ENCODE data around the gene RFPL4A.
"Not testable (repeated sequence)": the region's sequence is repeated elsewhere in the genome, so short reads cannot be mapped to it uniquely, and the experiment has no call there.

Gene RFPL4A

DNA sequence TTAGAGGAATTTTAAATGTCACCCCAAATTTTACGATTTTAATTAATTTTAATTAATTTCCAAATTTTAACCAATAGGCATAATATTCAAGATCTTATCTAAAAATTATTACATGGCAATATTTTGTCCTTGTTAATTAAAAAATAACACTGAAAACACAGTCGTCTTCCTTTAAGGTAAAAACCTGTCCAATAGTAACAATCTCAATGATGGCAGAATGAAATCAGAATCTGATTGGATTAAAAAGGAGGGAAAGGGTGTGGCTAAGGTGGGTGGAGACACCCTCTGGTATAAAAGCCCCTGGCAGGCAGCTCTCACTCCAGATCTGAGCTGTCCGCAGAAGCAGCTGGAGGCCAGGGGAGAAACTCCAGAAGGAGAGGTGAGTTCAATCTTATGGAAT lies at the start of gene RFPL4A:
TSS of gene RFPL4A (plus strand) at position 301 of the 400 bp plus-strand sequence. CDS start 2,704 bp downstream, outside the sequence.
- not testable (repeated sequence) for H3K27ac Mint-ChIP-seq; H3K4me1 Mint-ChIP-seq; H3K4me3 Mint-ChIP-seq; H3K36me3 Mint-ChIP-seq; DNase-seq (ENCODE audit: low spot score in 2 of 2); ATAC-seq (ENCODE audit: low read depth); H3K9me3 Mint-ChIP-seq
- peaks cover 10% of the 10 kb centered on the region for H3K27me3 Mint-ChIP-seq

DNA sequence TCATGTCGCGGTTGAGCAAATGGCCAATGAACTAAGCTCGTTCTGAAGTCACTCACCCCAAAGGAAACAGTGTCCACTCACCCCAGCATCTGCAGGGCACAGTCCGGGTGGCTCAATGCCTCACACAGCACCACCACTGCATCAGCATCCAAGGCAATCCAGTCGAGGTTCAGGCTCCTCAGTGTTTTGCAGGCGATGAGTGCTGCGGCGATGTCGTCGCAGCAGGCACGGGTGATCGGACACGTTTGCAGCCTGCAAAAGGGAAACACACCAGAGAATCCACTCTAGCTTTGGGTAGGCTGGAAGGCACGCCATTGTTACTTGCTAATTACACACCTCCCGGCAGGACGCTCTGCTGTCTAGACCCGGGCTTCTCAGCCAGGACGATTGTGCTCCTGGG lies 47.2 kb upstream of the RFPL4A start:
- Mint-ChIP-seq H3K27me3 (peaks cover 1% of the 10 kb centered on the region), H3K4me1 (peaks cover 9% of the 10 kb centered on the region), H3K4me3 (no peak overlapping the region), H3K36me3 (peaks cover 2% of the 10 kb centered on the region), H3K9me3 (peaks cover 3% of the 10 kb centered on the region), H3K27ac (no peak overlapping the region)
- ATAC-seq (ENCODE audit: low read depth) (no peak), DNase-seq (ENCODE audit: low spot score in 2 of 2) (no peak)

DNA sequence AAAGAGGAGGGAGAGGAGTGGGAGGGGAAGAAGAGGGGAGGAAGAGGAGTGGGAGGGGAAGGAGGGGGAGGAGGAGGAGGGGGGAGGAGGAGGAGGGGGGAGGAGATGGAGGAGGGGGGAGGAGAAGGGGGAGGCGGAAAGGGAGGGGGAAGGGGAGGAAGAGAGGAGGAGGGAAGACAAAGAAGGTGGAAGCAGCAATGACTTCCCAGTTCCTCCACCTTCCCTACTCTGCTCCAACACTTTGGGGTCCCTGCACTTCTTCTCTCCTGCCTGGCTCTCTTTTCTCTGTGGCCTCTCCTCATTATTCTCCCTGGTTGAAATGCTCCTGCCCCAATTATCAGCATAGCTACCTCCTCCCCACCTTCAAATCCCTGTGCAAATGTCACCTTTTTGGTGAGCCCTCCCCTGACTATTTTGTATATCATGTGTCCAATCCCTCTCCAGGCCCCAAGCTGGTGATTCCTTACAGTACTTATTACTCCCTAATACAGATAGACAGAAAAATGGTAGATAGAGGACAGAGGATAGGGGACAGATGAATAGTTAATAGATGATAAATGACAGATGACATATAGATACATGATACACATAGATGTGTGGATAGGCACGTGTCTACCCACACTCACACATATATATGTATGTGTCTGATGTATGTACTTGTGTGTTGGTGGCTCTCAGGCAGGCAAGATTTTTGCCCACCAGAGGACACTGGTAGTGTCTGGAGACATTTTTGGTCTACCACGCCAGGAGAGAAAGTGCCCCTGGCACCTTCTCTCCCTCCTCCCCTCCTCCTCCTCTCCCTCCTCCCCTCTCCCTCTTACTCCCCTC lies 45.9 kb upstream of the RFPL4A start:
- Mint-ChIP-seq H3K36me3 (peaks cover 2% of the 10 kb centered on the region), H3K4me3 (no peak overlapping the region), H3K4me1 (peaks cover 6% of the 10 kb centered on the region), H3K9me3 (peaks cover 3% of the 10 kb centered on the region), H3K27me3 (peaks cover 10% of the 10 kb centered on the region), H3K27ac (peak overlapping the region; percentile 82)
- ATAC-seq (ENCODE audit: low read depth) (no peak), DNase-seq (ENCODE audit: low spot score in 2 of 2) (no peak)

DNA sequence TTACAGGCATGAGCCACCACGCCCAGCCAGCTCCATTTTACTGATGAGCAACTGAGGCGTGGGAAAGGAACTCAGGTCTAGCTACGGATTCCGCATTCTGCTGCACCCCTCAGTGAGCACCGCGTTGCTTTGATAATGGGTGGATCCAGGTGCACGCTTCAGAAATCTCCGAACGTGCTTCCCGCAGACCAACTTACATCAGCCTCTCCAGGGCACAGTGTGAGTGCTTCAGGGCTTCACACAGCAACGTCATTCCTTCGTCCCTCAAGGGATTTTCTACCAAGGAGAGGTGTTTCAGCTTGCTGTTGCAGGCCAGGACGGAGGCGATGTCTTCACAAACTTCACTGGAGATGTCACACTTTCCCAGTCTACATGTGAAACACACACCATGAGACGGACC lies 42.4 kb upstream of the RFPL4A start:
- Mint-ChIP-seq H3K4me1 (peaks cover 6% of the 10 kb centered on the region), H3K9me3 (peaks cover 8% of the 10 kb centered on the region), H3K27me3 (peaks cover 23% of the 10 kb centered on the region), H3K27ac (no peak overlapping the region), H3K36me3 (peaks cover 2% of the 10 kb centered on the region), H3K4me3 (no peak overlapping the region)
- ATAC-seq (ENCODE audit: low read depth): no peak
- DNase-seq (ENCODE audit: low spot score in 2 of 2): no peak

DNA sequence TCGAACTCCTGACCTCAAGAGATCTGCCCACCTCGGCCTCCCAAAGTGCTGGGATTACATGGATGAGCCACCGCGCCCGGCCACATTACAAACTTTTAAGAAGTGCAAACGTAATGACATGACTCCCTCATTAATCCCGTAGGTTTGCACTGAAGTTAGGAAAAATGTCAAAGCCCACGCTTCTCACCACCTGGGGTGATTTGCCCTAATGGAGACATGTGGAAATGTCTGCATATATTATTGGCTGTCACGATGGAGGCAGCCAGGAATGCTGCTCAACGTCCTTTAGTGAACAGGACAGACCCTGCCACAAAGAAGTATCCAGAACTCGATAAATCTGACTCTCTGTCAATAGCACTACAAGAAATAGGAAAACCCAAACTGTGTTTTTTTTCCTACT lies 41.6 kb upstream of the RFPL4A start:
- H3K27me3 Mint-ChIP-seq: peaks cover 27% of the 10 kb centered on the region

DNA sequence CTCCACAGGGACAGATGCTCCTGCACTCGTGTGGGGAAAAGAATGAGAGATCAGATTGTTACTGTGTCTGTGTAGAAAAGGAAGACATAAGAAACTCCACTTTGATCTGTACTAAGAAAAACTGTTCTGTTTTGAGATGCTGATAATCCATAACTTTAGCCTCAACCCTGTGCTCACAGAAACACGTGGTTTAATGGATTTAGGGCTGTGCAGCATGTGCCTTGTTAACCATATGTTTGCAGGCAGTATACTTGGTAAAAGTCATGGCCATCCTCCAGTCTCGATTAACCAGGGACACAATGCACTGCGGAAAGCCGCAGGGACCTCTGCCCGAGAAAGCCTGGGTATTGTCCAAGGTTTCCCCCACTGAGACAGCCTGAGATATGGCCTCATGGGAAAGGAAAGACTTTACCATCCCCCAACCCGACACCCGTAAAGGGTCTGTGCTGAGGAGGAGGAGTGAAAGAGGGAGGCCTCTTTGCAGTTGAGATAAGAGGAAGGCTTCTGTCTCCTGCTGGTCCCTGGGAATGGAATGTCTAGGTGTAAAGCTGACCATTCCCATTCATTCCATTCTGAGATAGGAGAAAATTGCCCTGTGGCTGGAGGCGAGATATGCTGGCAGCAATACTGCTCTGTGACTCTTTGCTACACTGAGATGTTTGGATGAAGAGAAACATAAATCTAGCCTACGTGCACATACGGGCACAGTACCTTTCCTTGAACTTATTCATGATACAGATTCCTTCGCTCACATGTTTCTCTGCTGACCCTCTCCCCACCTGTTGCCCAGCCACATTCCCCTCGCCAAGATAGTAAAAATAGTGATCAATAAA lies 40.8 kb upstream of the RFPL4A start:
- DNase-seq (ENCODE audit: low spot score in 2 of 2); H3K36me3 Mint-ChIP-seq; H3K27ac Mint-ChIP-seq; ATAC-seq (ENCODE audit: low read depth); H3K9me3 Mint-ChIP-seq; H3K4me3 Mint-ChIP-seq; H3K4me1 Mint-ChIP-seq: not testable (repeated sequence)
- H3K27me3 Mint-ChIP-seq: peaks cover 29% of the 10 kb centered on the region

More for the DNA sequence above, 41.6 kb upstream of the RFPL4A start:
- Mint-ChIP-seq H3K9me3 (peaks cover 11% of the 10 kb centered on the region), H3K27ac (no peak overlapping the region), H3K4me1 (peaks cover 6% of the 10 kb centered on the region), H3K4me3 (no peak overlapping the region), H3K36me3 (peaks cover 2% of the 10 kb centered on the region)
- no peak for ATAC-seq (ENCODE audit: low read depth)
- DNase-seq (ENCODE audit: low spot score in 2 of 2): no peak

DNA sequence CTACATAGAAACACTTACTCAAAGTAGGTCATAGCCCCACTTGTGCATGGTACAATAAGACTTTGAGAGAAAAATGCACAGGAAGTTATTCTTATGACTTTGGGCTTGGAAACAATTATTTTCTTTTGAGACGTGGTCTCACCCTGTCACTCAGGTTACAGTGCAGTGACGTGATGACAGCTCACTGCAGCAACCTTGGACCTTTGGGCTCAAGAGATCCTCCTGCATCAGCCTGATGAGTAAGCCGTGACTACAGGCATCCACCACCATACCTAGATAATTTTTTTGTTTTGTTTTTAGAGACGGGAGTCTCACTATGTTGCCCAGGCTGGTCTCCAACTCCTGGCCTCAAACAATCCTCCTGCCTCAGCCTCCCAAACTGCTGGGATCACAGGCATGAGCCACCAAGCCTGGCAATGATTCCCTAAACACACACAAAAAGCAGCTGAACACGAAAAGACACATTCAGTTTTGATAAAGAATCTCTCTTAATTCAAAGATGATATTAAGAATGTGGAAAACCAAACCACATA lies 38.6 kb upstream of the RFPL4A start:
- H3K4me3 Mint-ChIP-seq: no peak overlapping the region
- no peak overlapping the region for H3K27ac Mint-ChIP-seq
- H3K36me3 Mint-ChIP-seq: no peaks in the 10 kb centered on the region
- no peak for ATAC-seq (ENCODE audit: low read depth)
- peaks cover 29% of the 10 kb centered on the region for H3K27me3 Mint-ChIP-seq
- no peaks in the 10 kb centered on the region for H3K4me1 Mint-ChIP-seq
- H3K9me3 Mint-ChIP-seq: peaks cover 8% of the 10 kb centered on the region
- DNase-seq (ENCODE audit: low spot score in 2 of 2): no peak

DNA sequence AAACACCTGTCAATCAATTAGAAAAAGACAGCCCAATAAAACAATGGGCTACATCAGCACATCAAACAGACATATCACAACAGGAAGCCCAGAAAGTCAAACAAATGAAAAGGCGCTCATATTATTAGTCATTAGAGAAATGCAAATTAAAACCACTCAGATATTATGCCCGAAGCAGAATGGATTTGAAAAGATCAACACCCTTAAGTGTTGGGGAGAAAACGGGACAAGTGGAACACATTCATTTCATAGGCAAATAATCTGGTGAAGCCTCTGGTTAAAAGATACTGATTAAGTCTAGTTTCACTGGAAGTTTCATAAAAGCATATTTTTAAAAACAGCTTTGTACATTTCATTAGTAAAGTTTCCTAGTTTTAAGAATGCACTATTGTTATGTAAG lies 38.1 kb upstream of the RFPL4A start:
- DNase-seq (ENCODE audit: low spot score in 2 of 2): no peak
- no peaks in the 10 kb centered on the region for H3K36me3 Mint-ChIP-seq
- no peak overlapping the region for H3K27ac Mint-ChIP-seq
- peaks cover 8% of the 10 kb centered on the region for H3K9me3 Mint-ChIP-seq
- ATAC-seq (ENCODE audit: low read depth): no peak
- H3K27me3 Mint-ChIP-seq: peaks cover 32% of the 10 kb centered on the region
- H3K4me1 Mint-ChIP-seq: no peaks in the 10 kb centered on the region
- no peak overlapping the region for H3K4me3 Mint-ChIP-seq

DNA sequence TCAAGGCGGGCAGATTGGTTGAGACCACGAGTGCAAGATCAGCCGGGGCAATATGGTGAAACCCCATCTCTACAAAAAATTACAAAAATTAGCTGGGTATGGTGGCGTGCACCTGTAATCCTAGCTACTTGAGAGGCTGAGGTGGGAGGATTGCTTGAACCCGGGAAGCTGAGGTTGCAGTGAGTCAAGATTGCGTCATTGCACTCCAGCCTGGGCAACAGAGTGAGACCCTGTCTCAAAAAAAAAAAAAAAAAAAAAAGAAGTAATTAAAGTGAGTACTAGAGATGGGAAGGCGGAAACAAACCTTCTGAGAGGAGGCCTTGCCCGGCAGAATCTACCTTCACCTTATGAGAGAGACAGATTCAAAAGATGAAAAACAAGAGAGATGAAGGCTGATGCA lies 35.4 kb upstream of the RFPL4A start:
- Mint-ChIP-seq H3K36me3 (no peaks in the 10 kb centered on the region), H3K27me3 (peaks cover 22% of the 10 kb centered on the region), H3K27ac (no peak overlapping the region), H3K9me3 (peaks cover 8% of the 10 kb centered on the region), H3K4me1 (no peaks in the 10 kb centered on the region), H3K4me3 (no peak overlapping the region)
- no peak for ATAC-seq (ENCODE audit: low read depth)
- DNase-seq (ENCODE audit: low spot score in 2 of 2): no peak

DNA sequence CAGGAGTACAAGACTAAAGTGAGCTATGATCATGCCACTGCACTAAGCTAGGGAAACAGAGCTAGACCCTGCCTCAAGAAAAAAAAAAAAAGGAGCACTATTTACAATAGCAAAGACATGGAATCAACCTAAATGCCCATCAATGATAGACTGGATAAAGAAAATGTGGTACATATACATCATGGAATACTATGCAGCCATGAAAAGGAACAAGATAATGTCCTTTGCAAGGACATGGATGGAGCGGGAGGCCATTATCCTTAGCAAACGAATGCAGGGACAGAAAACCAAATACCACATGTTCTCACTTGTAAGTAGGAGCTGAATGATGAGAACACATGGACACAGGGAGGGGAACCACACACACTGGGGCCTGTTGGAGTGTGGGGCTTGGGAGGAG lies 28.5 kb upstream of the RFPL4A start:
- not testable (repeated sequence) for H3K27ac Mint-ChIP-seq

DNA sequence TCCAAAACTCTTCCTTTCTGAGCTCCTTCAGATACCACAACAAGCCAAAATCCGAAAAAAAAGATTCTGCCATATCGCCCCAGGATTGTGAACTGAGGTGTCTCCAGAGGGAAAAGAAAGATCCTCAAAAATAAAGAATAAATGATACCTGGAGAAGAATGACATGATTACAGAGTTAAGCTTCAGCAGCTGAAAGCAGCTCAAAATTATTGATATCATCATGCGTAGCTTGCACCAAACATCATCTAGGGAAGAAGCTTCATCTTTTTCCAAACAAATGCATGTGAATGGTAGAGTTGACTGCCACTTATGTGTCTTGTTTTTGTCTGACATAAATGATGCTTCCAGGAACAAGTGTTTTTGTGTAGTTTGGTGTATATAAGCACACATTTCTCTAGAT lies 20.6 kb upstream of the RFPL4A start, which contains the start of gene NLRP9:
TSS of gene NLRP9 (minus strand) at position 101 of the 400 bp plus-strand sequence. CDS start at position 73, 28 bp downstream.
- Mint-ChIP-seq H3K27me3 (peaks cover 12% of the 10 kb centered on the region), H3K4me1 (no peaks in the 10 kb centered on the region), H3K4me3 (no peak within 1 kb of the TSS), H3K9me3 (no peaks in the 10 kb centered on the region), H3K27ac (no peak within 1 kb of the TSS), H3K36me3 (no peaks in the 10 kb centered on the region)
- DNase-seq (ENCODE audit: low spot score in 2 of 2) (no peak), ATAC-seq (ENCODE audit: low read depth) (no peak)

More for the DNA sequence above, 28.5 kb upstream of the RFPL4A start:
- H3K4me3 Mint-ChIP-seq; H3K4me1 Mint-ChIP-seq; H3K36me3 Mint-ChIP-seq; DNase-seq (ENCODE audit: low spot score in 2 of 2); ATAC-seq (ENCODE audit: low read depth); H3K27me3 Mint-ChIP-seq; H3K9me3 Mint-ChIP-seq: not testable (repeated sequence)

DNA sequence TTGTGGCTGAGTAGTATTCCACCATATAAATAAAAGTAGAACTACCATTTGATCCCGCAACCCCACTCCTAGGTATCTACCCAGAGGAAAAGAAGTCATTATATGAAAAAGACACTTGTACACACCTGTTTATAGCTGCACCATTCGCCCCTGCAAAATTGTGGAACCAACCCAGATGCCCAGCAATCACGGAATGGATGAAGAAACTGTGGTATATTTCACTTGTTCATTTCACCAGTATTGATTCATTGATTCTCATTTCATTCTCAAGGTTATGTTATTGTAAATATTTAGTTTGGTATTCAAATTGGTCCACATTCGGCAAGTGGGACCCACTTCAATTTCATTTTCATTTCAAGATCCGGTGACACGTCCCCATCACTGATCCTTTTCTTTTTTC lies 8.2 kb upstream of the RFPL4A start:
- Mint-ChIP-seq H3K9me3 (no peaks in the 10 kb centered on the region), H3K4me3 (no peak overlapping the region), H3K27ac (no peak overlapping the region), H3K27me3 (peaks cover 5% of the 10 kb centered on the region), H3K36me3 (no peaks in the 10 kb centered on the region), H3K4me1 (no peaks in the 10 kb centered on the region)
- ATAC-seq (ENCODE audit: low read depth) (no peak), DNase-seq (ENCODE audit: low spot score in 2 of 2) (no peak)

DNA sequence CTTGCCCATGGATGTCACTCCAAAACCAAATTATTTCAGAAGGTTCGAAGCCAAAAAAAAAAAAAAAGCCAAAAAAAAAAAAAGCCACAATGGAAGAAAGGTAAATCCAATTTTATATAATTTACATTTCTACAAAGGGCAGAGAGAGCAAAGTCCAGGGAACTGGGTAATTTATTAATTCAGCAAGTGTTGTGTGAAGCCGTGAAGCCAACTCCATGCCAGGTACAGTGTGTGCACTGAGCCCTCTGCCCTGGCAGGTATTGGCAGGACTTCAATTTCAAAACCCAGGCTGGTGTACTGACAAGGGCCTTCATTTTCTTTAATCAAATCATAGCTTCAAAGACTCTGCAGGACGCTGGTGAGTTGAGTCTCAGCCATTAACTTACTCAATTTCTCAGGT lies 5.5 kb upstream of the RFPL4A start:
- no peak for ATAC-seq (ENCODE audit: low read depth)
- Mint-ChIP-seq H3K9me3 (no peaks in the 10 kb centered on the region), H3K4me3 (no peak overlapping the region), H3K27ac (no peak overlapping the region), H3K27me3 (peaks cover 10% of the 10 kb centered on the region), H3K4me1 (no peaks in the 10 kb centered on the region), H3K36me3 (no peaks in the 10 kb centered on the region)
- no peak for DNase-seq (ENCODE audit: low spot score in 2 of 2)

DNA sequence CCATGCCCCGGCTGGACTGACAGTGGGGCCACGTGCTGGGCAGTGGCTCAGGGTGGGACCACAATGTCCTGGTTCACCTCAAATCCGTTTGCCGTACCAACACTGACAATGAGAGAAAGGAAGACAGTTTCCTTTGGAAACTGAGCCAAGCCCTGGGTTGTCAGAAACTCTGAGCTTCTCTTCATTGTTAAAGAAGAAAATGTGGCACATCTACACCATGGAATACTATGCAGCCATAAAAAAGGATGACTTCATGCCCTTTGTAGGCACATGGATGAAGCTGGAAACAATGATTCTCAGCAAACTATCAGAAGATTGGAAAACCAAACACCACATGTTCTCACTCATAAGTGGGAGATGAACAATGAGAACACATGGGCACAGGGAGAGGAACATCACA lies 2.1 kb upstream of the RFPL4A start:
- peaks cover 13% of the 10 kb centered on the region for H3K27me3 Mint-ChIP-seq
- H3K27ac Mint-ChIP-seq; ATAC-seq (ENCODE audit: low read depth); H3K9me3 Mint-ChIP-seq; H3K4me1 Mint-ChIP-seq; H3K4me3 Mint-ChIP-seq; H3K36me3 Mint-ChIP-seq; DNase-seq (ENCODE audit: low spot score in 2 of 2): not testable (repeated sequence)

Data from memory B cell (primary cell).